ENCODE data around the gene VWCE. TPM values are rescaled to one million over a fixed set of nuclear protein-coding genes. Genes with fewer than 3 reads are reported as not detected.

Gene VWCE
- total RNA-seq, 1 donor from 2014 or later = 34.0 TPM

GRCh38 chr11:61335355-61335710, 40.2 kb upstream of the VWCE start:
- Mint-ChIP-seq H3K4me1 (ENCODE audit: low read depth) (peaks cover 22% of the 10 kb centered on the region), H3K9me3 (ENCODE audit: low read depth) (no peaks in the 10 kb centered on the region), H3K27ac (no peak overlapping the region), H3K27me3 (no peaks in the 10 kb centered on the region), H3K36me3 (ENCODE audit: insufficient read depth) (peaks cover 3% of the 10 kb centered on the region), H3K4me3 (ENCODE audit: low read depth) (no peak overlapping the region)
- no peak for TF ChIP-seq CTCF (IDR thresholded peaks at IDR 0.05; ENCODE audit: unreplicated experiment)
- DNase-seq (ENCODE audit: low spot score, unreplicated experiment) = no peak

- Mint-ChIP-seq H3K9me3 (ENCODE audit: low read depth) (no peaks in the 10 kb centered on the region), H3K4me3 (ENCODE audit: low read depth) (peak overlapping the region; percentile 97), H3K27me3 (no peaks in the 10 kb centered on the region), H3K27ac (peak overlapping the region; percentile 89), H3K4me1 (ENCODE audit: low read depth) (peaks cover 26% of the 10 kb centered on the region), H3K36me3 (ENCODE audit: insufficient read depth) (peaks cover 8% of the 10 kb centered on the region)
- TF ChIP-seq CTCF (IDR thresholded peaks at IDR 0.05; ENCODE audit: unreplicated experiment) = no peak
- no peak for DNase-seq (ENCODE audit: low spot score, unreplicated experiment)
Observed at GRCh38 chr11:61334434-61335354, 39.6 kb upstream of the VWCE start.

- peak overlapping the region; percentile 97 for H3K4me3 Mint-ChIP-seq (ENCODE audit: low read depth)
- no peak for TF ChIP-seq CTCF (IDR thresholded peaks at IDR 0.05; ENCODE audit: unreplicated experiment)
- no peak for DNase-seq (ENCODE audit: low spot score, unreplicated experiment)
- H3K27ac Mint-ChIP-seq = peak overlapping the region; percentile 97
- H3K4me1 Mint-ChIP-seq (ENCODE audit: low read depth) = peaks cover 27% of the 10 kb centered on the region
- peaks cover 12% of the 10 kb centered on the region for H3K36me3 Mint-ChIP-seq (ENCODE audit: insufficient read depth)
- no peaks in the 10 kb centered on the region for H3K9me3 Mint-ChIP-seq (ENCODE audit: low read depth)
- no peaks in the 10 kb centered on the region for H3K27me3 Mint-ChIP-seq
Observed at GRCh38 chr11:61333550-61334433, 38.7 kb upstream of the VWCE start.

DNA sequence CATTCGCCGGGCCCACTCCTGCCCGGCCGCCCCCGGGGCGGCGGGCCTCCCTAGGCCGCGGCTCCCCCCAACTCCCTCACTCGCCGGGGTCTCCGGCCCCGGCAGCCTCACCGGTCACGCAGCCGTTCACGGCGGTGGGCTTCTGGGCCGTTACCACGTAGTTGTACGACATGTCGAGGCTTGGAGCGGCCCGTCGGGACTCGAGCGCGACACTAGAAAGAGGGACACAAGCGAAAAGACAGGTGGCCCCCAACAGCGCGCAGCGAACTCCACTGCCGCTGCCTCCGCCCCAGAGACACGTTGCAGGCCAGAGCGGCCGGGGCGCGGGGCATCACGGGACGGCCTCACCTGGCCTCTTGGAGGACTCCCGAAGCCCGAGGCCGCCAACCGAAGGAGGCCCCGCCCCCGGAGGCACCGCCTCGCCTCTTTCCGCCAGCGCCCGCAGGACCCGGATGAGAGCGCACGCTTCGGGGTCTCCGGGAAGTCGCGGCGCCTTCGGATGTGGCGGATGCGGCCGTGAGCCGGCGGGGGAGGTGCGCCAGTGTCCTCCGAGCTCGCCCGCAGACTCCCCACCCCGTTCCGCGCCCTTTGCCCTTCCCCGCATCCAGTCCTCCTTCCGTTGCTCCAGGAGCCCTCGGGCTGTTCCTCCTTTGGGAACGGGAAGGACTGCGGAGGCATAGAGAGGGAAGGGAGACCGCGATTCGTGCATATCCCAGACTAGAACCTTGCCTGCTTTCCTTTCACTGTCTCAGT, 37.9 kb upstream of the VWCE start, which contains the start of the genes DDB1 and TKFC:
TSS of gene DDB1 (minus strand) at position 309 of the 753 bp plus-strand sequence. CDS start at position 172, 137 bp downstream.
TSS of gene TKFC (plus strand) at position 432 of the 753 bp plus-strand sequence. CDS start 1,501 bp downstream, outside the sequence.
- Mint-ChIP-seq H3K4me3 (ENCODE audit: low read depth) (peak within 1 kb of the TSS; percentile 97), H3K27ac (peak within 1 kb of the TSS; percentile 97), H3K36me3 (ENCODE audit: insufficient read depth) (peaks cover 10% of the 10 kb centered on the region), H3K27me3 (no peaks in the 10 kb centered on the region), H3K4me1 (ENCODE audit: low read depth) (peaks cover 27% of the 10 kb centered on the region), H3K9me3 (ENCODE audit: low read depth) (no peaks in the 10 kb centered on the region)
- peak; percentile 97 for DNase-seq (ENCODE audit: low spot score, unreplicated experiment)
- no peak for TF ChIP-seq CTCF (IDR thresholded peaks at IDR 0.05; ENCODE audit: unreplicated experiment)

Measured in progenitor cell of endocrine pancreas (in vitro differentiated cells).